Thoracic aorta (tissue), 2 donors: ENCODE results near the gene MYL3. TPM values are rescaled to one million over a fixed set of nuclear protein-coding genes. Genes with fewer than 3 reads are reported as not detected.

Experiments
- ATAC-seq: fragments of 150-250 bp; one replicate; pipeline ENCODE4 v1.8.0; 2017; ENCODE audit warnings: low read depth; ENCODE audit not compliant: insufficient number of reproducible peaks, low FRiP score
- DNase-seq: peaks from one replicate; pipeline ENCODE4 v3.0.0-alpha.2; 2020; ENCODE audit warnings: low spot score
- H3K27ac ChIP-seq, 2 donors: fragments of 200-600 bp; sonication (generic); 1 replicate in 1 of 2; 2 replicates in 1 of 2; pipeline ENCODE4 v1.5.1; 2016; ENCODE audit warnings: mild to moderate bottlenecking in 2 of 2, moderate library complexity in 2 of 2
- H3K27me3 ChIP-seq: fragments of 200-600 bp; sonication (generic); replicated peaks from 2 replicates; pipeline ENCODE4 v1.6.0; 2016; ENCODE audit warnings: mild to moderate bottlenecking; ENCODE audit not compliant: insufficient read depth
- H3K36me3 ChIP-seq: fragments of 200-600 bp; sonication (generic); one replicate; pipeline ENCODE4 v1.5.1; 2016
- H3K4me1 ChIP-seq, 2 donors: fragments of 200-600 bp; sonication (generic); 1 replicate in 1 of 2; 2 replicates in 1 of 2; pipeline versions ENCODE4 v1.5.1 to v1.6.0; 2016; ENCODE audit warnings: low read depth in 2 of 2, mild to moderate bottlenecking in 1 of 2; ENCODE audit not compliant: control insufficient read depth in 1 of 2
- H3K4me3 ChIP-seq: fragments of 200-600 bp; sonication (generic); 2 replicates; pipeline ENCODE4 v1.5.1; 2016; ENCODE audit warnings: mild to moderate bottlenecking
- H3K9me3 ChIP-seq: fragments of 200-600 bp; sonication (generic); 2 replicates; pipeline ENCODE4 v1.5.1; 2016
- total RNA-seq, 2 donors: library from RNA; depleted of rRNA; stranded (reverse); fragments of >200 nt; gene quantifications; one replicate each; pipeline versions ENCODE4 v1.1.0 to v1.2.3, GENCODE V29; 2016
- TF ChIP-seq, protein P1 (sequence below): fragments of 200-600 bp; sonication (generic); IDR thresholded peaks from one replicate; pipeline ENCODE4 v1.5.1; 2019; ENCODE audit warnings: antibody characterized with exemption

Gene MYL3
- total RNA-seq, 2 donors from 2014 or later, result 1.5 TPM; not detected in 1

DNA sequence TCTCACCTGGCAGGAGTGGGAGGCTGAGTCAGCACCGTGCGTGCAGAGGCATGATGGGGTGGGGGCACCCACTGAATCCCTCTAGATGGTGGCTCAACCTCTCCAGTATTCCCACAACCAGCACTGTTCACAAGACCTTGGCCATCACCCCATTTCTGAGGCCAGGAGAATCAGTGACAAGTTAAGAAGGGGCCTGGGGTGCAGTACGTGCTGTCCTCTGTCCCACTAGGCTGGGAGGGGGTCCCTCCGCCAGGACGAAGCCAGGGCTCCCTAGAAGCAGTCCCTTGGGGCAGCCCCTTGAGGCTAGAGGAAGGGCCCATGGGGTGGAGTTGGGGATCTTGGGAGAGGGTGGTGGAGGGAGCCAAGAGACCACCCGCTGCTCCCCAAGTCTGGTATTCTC, 4.8 kb downstream of the MYL3 start:
- DNase-seq, result no peak

DNA sequence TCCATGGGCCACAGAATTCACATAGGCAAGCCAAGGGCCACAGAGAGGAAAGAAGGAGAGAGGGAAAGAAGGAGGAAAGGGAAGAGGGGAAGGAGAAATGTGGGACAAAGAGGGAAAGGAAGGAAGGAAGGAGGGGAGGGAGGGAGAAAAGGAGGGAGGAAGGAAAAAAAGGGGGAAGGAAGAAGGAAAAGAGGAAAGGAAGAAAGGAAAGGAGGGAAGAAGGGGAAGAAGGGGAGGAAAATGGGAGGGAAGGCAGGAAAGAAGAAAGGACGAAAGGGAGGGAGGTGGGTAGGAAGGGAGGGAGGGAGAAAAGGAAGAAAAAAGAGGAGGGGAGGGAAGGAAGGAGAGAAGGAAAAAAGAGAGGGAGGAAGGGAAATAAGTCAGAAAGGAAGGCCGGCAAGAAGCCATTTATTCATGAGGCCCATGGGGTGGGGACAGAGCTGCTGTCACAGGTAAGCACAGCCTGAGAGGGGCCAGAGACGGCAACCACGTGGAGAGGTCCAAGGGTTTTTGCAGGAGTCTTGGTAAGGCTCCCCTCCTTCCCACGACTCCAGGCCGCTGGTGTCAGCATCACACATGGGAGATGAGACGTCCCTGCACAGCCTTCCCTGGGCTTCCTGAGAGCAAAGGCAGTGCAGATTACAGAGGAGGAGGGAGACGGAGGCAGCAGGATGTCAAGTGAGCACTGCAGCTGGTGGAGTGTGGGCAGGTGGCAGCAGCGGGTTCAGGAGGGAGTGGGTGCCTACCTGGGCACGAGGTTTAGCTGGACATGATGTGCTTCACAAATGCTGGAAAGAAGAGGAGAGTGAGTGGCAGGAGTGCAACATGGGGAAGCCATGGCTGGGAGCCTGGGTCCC, 5.5 kb downstream of the MYL3 start:
- Histone ChIP-seq H3K27ac (no peak overlapping the region), H3K4me1 (no peaks in the 10 kb centered on the region), H3K9me3 (no peaks in the 10 kb centered on the region), H3K4me3 (no peak overlapping the region), H3K27me3 (no peaks in the 10 kb centered on the region), H3K36me3 (no peaks in the 10 kb centered on the region)
- TF ChIP-seq, protein P1, sequence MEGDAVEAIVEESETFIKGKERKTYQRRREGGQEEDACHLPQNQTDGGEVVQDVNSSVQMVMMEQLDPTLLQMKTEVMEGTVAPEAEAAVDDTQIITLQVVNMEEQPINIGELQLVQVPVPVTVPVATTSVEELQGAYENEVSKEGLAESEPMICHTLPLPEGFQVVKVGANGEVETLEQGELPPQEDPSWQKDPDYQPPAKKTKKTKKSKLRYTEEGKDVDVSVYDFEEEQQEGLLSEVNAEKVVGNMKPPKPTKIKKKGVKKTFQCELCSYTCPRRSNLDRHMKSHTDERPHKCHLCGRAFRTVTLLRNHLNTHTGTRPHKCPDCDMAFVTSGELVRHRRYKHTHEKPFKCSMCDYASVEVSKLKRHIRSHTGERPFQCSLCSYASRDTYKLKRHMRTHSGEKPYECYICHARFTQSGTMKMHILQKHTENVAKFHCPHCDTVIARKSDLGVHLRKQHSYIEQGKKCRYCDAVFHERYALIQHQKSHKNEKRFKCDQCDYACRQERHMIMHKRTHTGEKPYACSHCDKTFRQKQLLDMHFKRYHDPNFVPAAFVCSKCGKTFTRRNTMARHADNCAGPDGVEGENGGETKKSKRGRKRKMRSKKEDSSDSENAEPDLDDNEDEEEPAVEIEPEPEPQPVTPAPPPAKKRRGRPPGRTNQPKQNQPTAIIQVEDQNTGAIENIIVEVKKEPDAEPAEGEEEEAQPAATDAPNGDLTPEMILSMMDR, result no peak
- DNase-seq (no peak), ATAC-seq (no peak)

More for the DNA sequence above, 4.8 kb downstream of the MYL3 start:
- TF ChIP-seq, protein P1, result no peak
- Histone ChIP-seq H3K9me3 (no peaks in the 10 kb centered on the region), H3K4me1 (no peaks in the 10 kb centered on the region), H3K27me3 (no peaks in the 10 kb centered on the region), H3K4me3 (no peak overlapping the region), H3K27ac (no peak overlapping the region), H3K36me3 (no peaks in the 10 kb centered on the region)
- no peak for ATAC-seq

DNA sequence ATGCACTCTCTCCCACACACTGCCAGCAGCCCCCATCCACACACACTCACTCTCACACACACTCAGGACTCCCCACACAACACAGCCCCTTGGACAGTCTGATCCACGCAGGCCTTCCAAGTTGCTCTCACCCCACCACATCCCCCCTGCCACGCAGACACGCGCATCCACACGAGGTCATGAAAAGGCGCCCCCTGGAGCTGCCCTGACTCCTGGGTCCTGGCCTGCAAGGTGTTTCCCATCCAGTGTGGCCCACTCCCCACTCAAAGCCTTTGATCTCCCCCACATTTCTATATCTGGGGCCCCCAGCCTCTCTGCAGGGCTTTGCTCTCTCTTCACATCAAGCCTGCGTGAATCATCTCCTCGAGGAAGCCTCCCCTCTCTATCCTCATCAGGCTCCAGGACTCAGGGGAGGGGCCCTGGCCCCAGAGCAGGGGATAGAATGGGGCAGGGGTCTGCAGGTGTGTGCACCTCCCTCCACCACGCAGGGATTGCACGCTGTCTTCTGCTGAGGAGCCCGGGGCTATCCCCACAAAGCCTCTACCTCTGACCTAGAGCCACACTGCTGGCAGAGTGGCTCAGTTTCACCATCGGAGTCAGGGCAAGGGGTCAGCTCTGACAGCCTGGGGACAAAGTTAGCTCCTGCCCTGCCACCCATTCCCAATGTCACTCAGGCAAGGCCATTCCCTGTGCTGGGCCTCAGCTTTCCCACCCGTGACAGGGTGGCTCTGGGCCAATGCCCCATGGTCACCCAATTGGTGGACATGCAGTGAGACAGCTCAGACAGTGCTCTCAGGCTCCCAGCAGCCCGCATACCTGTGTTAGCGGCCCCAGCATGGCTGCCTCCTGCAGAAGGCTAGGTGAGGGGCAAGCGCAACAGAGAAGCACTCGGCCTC, 6.4 kb downstream of the MYL3 start:
- no peak for DNase-seq
- TF ChIP-seq, protein P1, result no peak
- H3K27ac ChIP-seq, result no peak overlapping the region

DNA sequence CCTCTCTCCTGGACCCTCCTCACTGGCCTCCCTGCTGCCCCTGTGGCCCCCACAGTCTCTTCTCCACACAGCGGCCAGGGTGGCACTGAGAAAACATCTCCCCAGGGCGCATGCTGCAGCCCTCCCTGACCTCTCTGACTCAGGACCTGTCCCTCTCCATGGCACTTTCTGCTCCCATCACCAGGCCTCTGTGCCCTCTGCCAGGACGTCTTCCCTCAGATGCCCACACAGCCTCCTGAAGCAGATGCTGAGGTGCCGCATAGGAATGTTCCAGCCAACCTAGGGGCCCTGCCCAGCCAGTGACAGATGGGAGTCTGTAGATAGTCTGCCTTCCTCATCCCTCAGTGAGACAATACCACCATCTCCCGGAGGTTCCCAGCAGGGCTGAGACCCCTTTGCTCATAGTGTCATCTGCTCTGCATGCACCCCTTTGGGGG, 8.7 kb downstream of the MYL3 start:
- ATAC-seq, result no peak
- Histone ChIP-seq H3K27ac (no peak overlapping the region), H3K9me3 (no peaks in the 10 kb centered on the region), H3K4me1 (no peaks in the 10 kb centered on the region), H3K4me3 (no peak overlapping the region), H3K36me3 (no peaks in the 10 kb centered on the region), H3K27me3 (no peaks in the 10 kb centered on the region)
- no peak for DNase-seq
- TF ChIP-seq, protein P1, result no peak

More for the DNA sequence above, 6.4 kb downstream of the MYL3 start:
- Histone ChIP-seq H3K9me3 (no peaks in the 10 kb centered on the region), H3K36me3 (no peaks in the 10 kb centered on the region), H3K27me3 (no peaks in the 10 kb centered on the region), H3K4me3 (no peak overlapping the region), H3K4me1 (no peaks in the 10 kb centered on the region)
- no peak for ATAC-seq
